Measurements from ENCODE around the gene CDK4.

- no peak for TF ChIP-seq POLR2A (IDR thresholded peaks at IDR 0.05; ENCODE audit: low read depth, low read length)
- TF ChIP-seq POLR2AphosphoS5 (IDR thresholded peaks at IDR 0.05; ENCODE audit: low read depth, low read length) = no peak
- no peak for TF ChIP-seq TAF1 (IDR thresholded peaks at IDR 0.05; ENCODE audit: low read depth, low read length)
- no peak for TF ChIP-seq SPI1 (IDR thresholded peaks at IDR 0.05; ENCODE audit: low read depth, low read length)
Measured at GRCh38 chr12:57760347-57760982, 8.4 kb upstream of the CDK4 start.
